ENCODE results near the gene STK38L. TPM values are rescaled to one million over a fixed set of nuclear protein-coding genes. Genes with fewer than 3 reads are reported as not detected.

Gene STK38L
- total and polyA plus RNA-seq, 2 of the 8 experiments (the other 6 are each of a cell fraction or from before 2014, with no cell fraction given): 8.1 to 63.6 TPM

GRCh38 chr12:27206801-27207502 lies 37.1 kb upstream of the STK38L start:
- H3K56ac ChIP-seq (replicated peaks; ENCODE audit: insufficient read length, low read depth, low read length): no peak overlapping the region
- H3K27ac ChIP-seq (ENCODE audit: low read depth, low read length): no peak overlapping the region

More at GRCh38 chr12:27206801-27207502, 37.1 kb upstream of the STK38L start:
- ChIA-PET CTCF (ENCODE audit: partially characterized antibody) (interaction anchor here (1.0 to 1.2 kb wide), 2 partner anchors 15 to 65 kb away, joined by 3 read pairs; no protein-coding TSS in a partner anchor), POLR2A (ENCODE audit: partially characterized antibody) (no interaction called here)
- no peak overlapping the region for H2AK5ac ChIP-seq (ENCODE audit: low read depth, low read length)
- H2BK12ac ChIP-seq (ENCODE audit: low read depth, low read length): no peak overlapping the region
- H3K27me3 ChIP-seq (replicated peaks in 1 of 4; ENCODE audit: control insufficient read depth in 3 of 4, extremely low read depth in 1 of 4, insufficient read depth in 3 of 4, low read length in 3 of 4): no peaks in the 10 kb centered on the region
- no peaks in the 10 kb centered on the region for H4K20me1 ChIP-seq (replicated peaks in 1 of 2; ENCODE audit: control insufficient read depth in 1 of 2, insufficient read depth in 2 of 2, low read length in 2 of 2)
- no peak overlapping the region for H3K9ac ChIP-seq (replicated peaks in 1 of 4; ENCODE audit: extremely low read depth in 1 of 4, low read depth in 3 of 4, low read length in 3 of 4)
- no peak overlapping the region for H3K4ac ChIP-seq (replicated peaks; ENCODE audit: insufficient read length, low read depth, low read length)
- DNase-seq (ENCODE audit: low read depth in 1 of 2, low spot score in 2 of 2): no peak
- H3K4me1 ChIP-seq (replicated peaks in 1 of 4; ENCODE audit: control insufficient read depth in 3 of 4, insufficient read depth in 4 of 4, low read length in 3 of 4): no peaks in the 10 kb centered on the region
- no peak overlapping the region for H3K23ac ChIP-seq (ENCODE audit: insufficient read length)
- H3K4me2 ChIP-seq (ENCODE audit: insufficient read depth in 1 of 2, low read depth in 2 of 2, low read length in 2 of 2): no peak overlapping the region
- H3K14ac ChIP-seq (ENCODE audit: insufficient read length): no peak overlapping the region
- H3K79me1 ChIP-seq (ENCODE audit: low read depth, low read length): no peaks in the 10 kb centered on the region
- no peaks in the 10 kb centered on the region for H3K36me3 ChIP-seq (ENCODE audit: control insufficient read depth in 2 of 4, insufficient read depth in 4 of 4, low read length in 3 of 4)
- no peak for FAIRE-seq
- H2BK20ac ChIP-seq (ENCODE audit: low read length): no peak overlapping the region
- H2BK5ac ChIP-seq (ENCODE audit: low read depth, low read length): no peak overlapping the region
- WGBS, 2 experiments (ENCODE audit: extremely low coverage in 1 of 2, insufficient coverage in 1 of 2, insufficient read length in 1 of 2, insufficient replicate concordance in 2 of 2, low coverage in 1 of 2, low lambda C conversion rate in 2 of 2, missing lambda C conversion rate in 1 of 2): 88% methylated on average over 1 of the region's 1 CpG; no CpG with 5 or more reads in 1 of the 2 experiments
- H3K9me3 ChIP-seq (ENCODE audit: insufficient read depth in 2 of 2, low read depth in 1 of 2, low read length in 1 of 2): no peaks in the 10 kb centered on the region
- H3K79me2 ChIP-seq (ENCODE audit: control insufficient read depth in 1 of 2, insufficient read depth in 2 of 2, low read length in 2 of 2): no peaks in the 10 kb centered on the region
- no peak overlapping the region for H4K5ac ChIP-seq (ENCODE audit: insufficient read length, low read depth, low read length)
- H4K8ac ChIP-seq (ENCODE audit: extremely low read depth, insufficient read depth, low read length): no peak overlapping the region
- no peaks in the 10 kb centered on the region for H3K23me2 ChIP-seq (ENCODE audit: low read depth, low read length)
- no peak overlapping the region for H2BK15ac ChIP-seq (ENCODE audit: low read length)
- H3K4me3 ChIP-seq (ENCODE audit: extremely low read depth in 1 of 4, insufficient read depth in 2 of 4, low read depth in 3 of 4, low read length in 4 of 4): no peak overlapping the region
- H4K91ac ChIP-seq (replicated peaks; ENCODE audit: insufficient read length, low read length): no peak overlapping the region
- no peak for TF ChIP-seq KDM1A (IDR thresholded peaks at IDR 0.05; ENCODE audit: borderline replicate concordance, low read length)
- TF ChIP-seq SRF (IDR thresholded peaks at IDR 0.05; ENCODE audit: low read depth, low read length): no peak
- no peak for TF ChIP-seq MAFK (IDR thresholded peaks at IDR 0.05; ENCODE audit: low read depth, low read length)
- no peak for TF ChIP-seq TEAD4 (IDR thresholded peaks at IDR 0.05; ENCODE audit: low read depth, low read length)
- no peak for TF ChIP-seq POU5F1 (IDR thresholded peaks at IDR 0.05; ENCODE audit: low read depth, low read length)
- no peak for TF ChIP-seq NANOG (IDR thresholded peaks at IDR 0.05; ENCODE audit: insufficient read depth, low read depth, low read length, poor library complexity, severe bottlenecking)
- TF ChIP-seq RAD21 (IDR thresholded peaks at IDR 0.05 in 1 of 2, conservative IDR thresholded peaks at IDR 0.05 in 1 of 2; ENCODE audit: low read depth in 2 of 2, low read length in 2 of 2): no peak
- no peak for TF ChIP-seq SP2 (IDR thresholded peaks at IDR 0.05; ENCODE audit: low read length)
- TF ChIP-seq NRF1 (IDR thresholded peaks at IDR 0.05; ENCODE audit: low read depth, low read length): no peak
- H2AFZ ChIP-seq (ENCODE audit: low read length): no peak overlapping the region
- no peak overlapping the region for H2BK120ac ChIP-seq (replicated peaks; ENCODE audit: low read depth, low read length)
- no peak overlapping the region for H3K18ac ChIP-seq (ENCODE audit: extremely low read depth, low read length)

Data from H1 (cell line).